Large intestine (tissue), 3 donors: ENCODE results near the gene PEG3. TPM values are rescaled to one million over a fixed set of nuclear protein-coding genes. Genes with fewer than 3 reads are reported as not detected.

Source experiments
- DNase-seq, 2 donors: peaks; one replicate each; pipeline versions ENCODE4 v3.0.0 to v3.0.0-alpha.2; 2013
- H3K27ac ChIP-seq: one replicate; pipeline ENCODE4 v1.5.1; 2013; ENCODE audit warnings: low read length
- H3K27me3 ChIP-seq: 2 replicates; pipeline ENCODE4 v1.6.1; 2013; ENCODE audit warnings: low read length; ENCODE audit not compliant: control insufficient read depth, insufficient read depth
- H3K36me3 ChIP-seq: 2 replicates; pipeline ENCODE4 v1.6.1; 2013; ENCODE audit warnings: low read length; ENCODE audit not compliant: control insufficient read depth, insufficient read depth
- H3K4me1 ChIP-seq: one replicate; pipeline ENCODE4 v1.6.1; 2013; ENCODE audit warnings: low read length; ENCODE audit not compliant: control insufficient read depth, insufficient read depth
- H3K4me3 ChIP-seq: one replicate; pipeline ENCODE4 v1.5.1; 2013; ENCODE audit warnings: low read length
- H3K9me3 ChIP-seq: one replicate; pipeline ENCODE4 v1.6.1; 2013; ENCODE audit warnings: mild to moderate bottlenecking, low read depth, low read length, moderate library complexity; ENCODE audit not compliant: control insufficient read depth
- WGBS: methylation state at CpG from one replicate; pipeline ENCODE4 v1.1.5; 2013; ENCODE audit warnings: low lambda C conversion rate; ENCODE audit not compliant: insufficient coverage; 5-methylcytosine and 5-hydroxymethylcytosine counted together
- polyA plus RNA-seq: library from polyadenylated mRNA; unstranded; fragments of 120-200 nt; gene quantifications from one replicate; pipeline ENCODE4 v1.2.1, GENCODE V29; 2013

Gene PEG3
- polyA plus RNA-seq, 1 donor = 24.4 TPM

DNA sequence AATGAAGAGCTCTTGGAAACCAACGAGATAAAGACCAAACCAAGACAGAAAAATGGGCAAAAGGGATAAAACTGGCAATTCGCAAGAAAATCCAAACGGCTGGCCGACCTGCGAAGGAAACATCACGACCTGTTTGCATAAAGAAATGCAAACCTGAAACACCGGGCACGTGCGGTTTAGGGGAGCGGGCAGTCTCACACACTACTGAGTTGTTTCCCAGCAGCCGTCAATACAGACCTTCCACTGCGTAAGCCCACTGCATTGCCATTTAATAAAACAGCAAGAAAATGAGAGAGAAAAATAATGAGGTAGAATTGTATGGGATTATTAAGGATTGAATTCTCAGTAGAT, 642 bp upstream of the PEG3 start:
- WGBS = no CpG with 5 or more reads among the region's 12 CpGs
- peaks cover 26% of the 10 kb centered on the region for H3K9me3 ChIP-seq
- no peak for DNase-seq
- H3K4me1 ChIP-seq = no peaks in the 10 kb centered on the region
- peak overlapping the region; percentile 62 for H3K4me3 ChIP-seq
- H3K27me3 ChIP-seq = peaks cover 12% of the 10 kb centered on the region
- no peaks in the 10 kb centered on the region for H3K36me3 ChIP-seq
- no peak overlapping the region for H3K27ac ChIP-seq

- Histone ChIP-seq H3K36me3 (no peaks in the 10 kb centered on the region), H3K27me3 (peaks cover 12% of the 10 kb centered on the region), H3K27ac (peak overlapping the region; percentile 94), H3K4me3 (peak overlapping the region; percentile 62), H3K4me1 (no peaks in the 10 kb centered on the region), H3K9me3 (peaks cover 26% of the 10 kb centered on the region)
- peak in 1 of 2 donors; percentile 97 for DNase-seq
- WGBS = no CpG with 5 or more reads among the region's 48 CpGs
Measured at GRCh38 chr19:56839652-56840450, 675 bp downstream of the PEG3 start.

GRCh38 chr19:56838909-56839651, 1.4 kb downstream of the PEG3 start:
- peak overlapping the region; percentile 94 for H3K27ac ChIP-seq
- no peaks in the 10 kb centered on the region for H3K36me3 ChIP-seq
- H3K27me3 ChIP-seq = peaks cover 12% of the 10 kb centered on the region
- no CpG with 5 or more reads among the region's 34 CpGs for WGBS
- peak overlapping the region; percentile 63 for H3K4me3 ChIP-seq
- peaks cover 26% of the 10 kb centered on the region for H3K9me3 ChIP-seq
- peak; percentile 98 to 99 for DNase-seq
- no peaks in the 10 kb centered on the region for H3K4me1 ChIP-seq

GRCh38 chr19:56838024-56838908, 2.3 kb downstream of the PEG3 start:
- no peaks in the 10 kb centered on the region for H3K36me3 ChIP-seq
- peak; percentile 81 to 91 for DNase-seq
- peaks cover 12% of the 10 kb centered on the region for H3K27me3 ChIP-seq
- no peaks in the 10 kb centered on the region for H3K4me1 ChIP-seq
- peak overlapping the region; percentile 63 for H3K4me3 ChIP-seq
- H3K27ac ChIP-seq = peak overlapping the region; percentile 94
- WGBS = no CpG with 5 or more reads among the region's 44 CpGs
- H3K9me3 ChIP-seq = peaks cover 26% of the 10 kb centered on the region

DNA sequence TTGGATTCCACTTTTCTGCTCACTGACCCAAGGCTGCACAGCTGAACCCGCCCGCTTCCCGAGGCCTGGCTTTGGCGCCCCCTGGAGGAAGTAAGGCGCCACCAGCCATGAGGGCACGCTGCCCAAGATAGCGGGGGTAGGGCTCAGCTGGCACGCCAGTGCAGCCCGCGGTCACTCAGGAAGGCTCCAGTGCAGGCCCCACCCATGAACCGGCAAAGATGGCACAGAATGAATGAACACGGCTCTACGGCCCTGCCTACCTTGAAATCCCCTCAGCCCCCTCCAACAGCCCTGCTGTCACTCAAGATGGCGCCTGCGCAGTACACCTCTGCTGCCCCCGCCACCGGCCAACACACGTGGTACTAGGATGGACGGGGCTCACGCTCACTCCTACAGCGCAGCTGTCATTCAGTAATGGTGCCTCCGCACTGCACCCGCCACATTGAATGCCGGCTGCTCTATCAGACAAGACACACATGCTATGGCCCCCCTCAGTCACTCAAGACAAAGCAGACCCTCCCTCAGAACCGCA, 3.0 kb downstream of the PEG3 start:
- peak overlapping the region; percentile 63 for H3K4me3 ChIP-seq
- peak overlapping the region; percentile 94 for H3K27ac ChIP-seq
- peak; percentile 70 to 91 for DNase-seq
- no CpG with 5 or more reads among the region's 25 CpGs for WGBS
- H3K36me3 ChIP-seq = no peaks in the 10 kb centered on the region
- peaks cover 26% of the 10 kb centered on the region for H3K9me3 ChIP-seq
- H3K27me3 ChIP-seq = peaks cover 10% of the 10 kb centered on the region
- H3K4me1 ChIP-seq = no peaks in the 10 kb centered on the region

DNA sequence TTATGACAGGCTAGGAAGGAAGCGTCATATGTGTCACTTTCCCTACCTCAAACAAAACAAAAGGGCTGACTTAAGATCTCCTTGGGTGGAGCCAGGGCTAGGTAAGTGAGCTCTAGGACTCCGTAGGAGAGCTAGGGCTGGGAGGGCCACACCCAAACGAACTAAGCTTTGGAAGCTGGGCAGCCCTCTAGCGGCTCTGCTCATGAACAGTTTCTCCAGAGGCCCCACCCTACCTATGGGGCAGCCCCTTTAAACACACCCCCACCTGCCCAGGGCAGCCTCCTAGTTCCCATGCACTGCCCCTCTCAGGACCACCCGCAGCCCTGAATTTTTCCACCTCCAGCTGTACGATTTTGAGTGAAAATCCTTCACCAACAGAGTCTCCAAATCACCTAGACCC, 3.5 kb downstream of the PEG3 start:
- Histone ChIP-seq H3K36me3 (no peaks in the 10 kb centered on the region), H3K4me3 (peak overlapping the region; percentile 63)

DNA sequence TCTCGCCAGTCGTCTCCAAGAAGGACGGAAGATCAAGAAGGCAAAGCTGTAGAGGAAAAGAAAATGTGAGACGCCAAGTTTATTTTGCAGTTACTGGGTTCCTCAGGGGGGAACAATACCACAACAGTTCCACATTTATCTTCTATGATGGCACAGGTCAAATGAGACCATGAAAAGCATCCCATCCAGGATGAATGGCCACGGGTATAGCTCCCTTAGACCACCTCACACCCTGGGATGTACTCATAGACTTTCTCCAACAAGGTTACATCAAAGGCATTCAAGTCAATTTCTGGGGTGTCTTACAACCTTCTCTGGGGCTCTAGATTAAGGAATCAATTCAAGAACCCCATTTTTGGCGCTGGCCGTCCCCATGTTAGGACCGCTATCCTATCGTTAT, 4.5 kb downstream of the PEG3 start:
- Histone ChIP-seq H3K27ac (no peak overlapping the region), H3K4me3 (no peak overlapping the region), H3K27me3 (peaks cover 5% of the 10 kb centered on the region), H3K4me1 (no peaks in the 10 kb centered on the region), H3K36me3 (no peaks in the 10 kb centered on the region), H3K9me3 (peaks cover 26% of the 10 kb centered on the region)
- DNase-seq = no peak
- WGBS = no CpG with 5 or more reads among the region's 9 CpGs

More for the DNA sequence above, 3.5 kb downstream of the PEG3 start:
- WGBS = no CpG with 5 or more reads among the region's 6 CpGs
- DNase-seq = peak; percentile 22 to 47
- Histone ChIP-seq H3K27me3 (peaks cover 7% of the 10 kb centered on the region), H3K4me1 (no peaks in the 10 kb centered on the region), H3K27ac (peak overlapping the region; percentile 94), H3K9me3 (peaks cover 26% of the 10 kb centered on the region)

GRCh38 chr19:56835401-56835800, 5.1 kb downstream of the PEG3 start:
- no peak overlapping the region for H3K27ac ChIP-seq

DNA sequence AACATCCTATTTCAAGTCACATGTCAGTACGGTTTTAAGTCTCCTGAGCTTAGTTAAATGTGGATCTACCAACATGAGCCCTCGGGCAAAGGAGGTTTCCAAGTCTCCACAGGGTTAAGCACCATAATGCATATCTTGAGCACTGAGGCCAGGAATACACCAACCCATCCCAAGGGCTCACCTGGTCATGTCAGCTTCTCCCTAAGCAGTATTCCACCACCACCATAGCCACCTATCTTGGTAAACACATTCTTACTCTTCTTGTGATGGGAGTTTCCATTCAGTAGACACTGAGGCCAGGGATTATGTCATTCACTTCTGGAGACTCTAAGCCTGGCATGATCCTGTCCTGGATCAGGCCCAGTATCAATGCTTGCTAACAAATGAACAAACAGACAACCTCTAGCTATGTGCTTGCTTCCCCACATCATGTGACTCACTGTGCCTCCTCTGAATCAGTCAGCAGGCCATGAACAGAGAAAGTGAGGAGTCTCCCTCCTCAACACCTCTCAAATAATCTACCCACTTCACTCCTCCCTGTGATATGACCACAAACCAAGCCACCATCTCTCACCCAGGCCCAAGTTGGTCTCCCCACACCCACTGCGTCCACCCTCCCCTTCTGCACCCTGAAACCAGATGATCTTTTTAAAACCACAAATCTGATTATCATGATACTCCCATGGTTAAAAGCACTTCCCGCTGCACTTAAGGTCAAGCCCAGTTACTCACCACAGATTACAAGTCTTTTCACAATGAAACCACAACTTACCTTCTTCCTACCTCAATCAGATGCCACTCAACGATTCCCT, 5.8 kb downstream of the PEG3 start:
- Histone ChIP-seq H3K27ac (no peak overlapping the region), H3K9me3 (peaks cover 20% of the 10 kb centered on the region), H3K4me3 (no peak overlapping the region), H3K4me1 (no peaks in the 10 kb centered on the region), H3K27me3 (no peaks in the 10 kb centered on the region), H3K36me3 (no peaks in the 10 kb centered on the region)
- no peak for DNase-seq
- WGBS = 86% methylated on average over 1 of the region's 5 CpGs

More at GRCh38 chr19:56835401-56835800, 5.1 kb downstream of the PEG3 start:
- Histone ChIP-seq H3K36me3 (no peaks in the 10 kb centered on the region), H3K4me1 (no peaks in the 10 kb centered on the region), H3K27me3 (peaks cover under 1% of the 10 kb centered on the region), H3K9me3 (peaks cover 26% of the 10 kb centered on the region), H3K4me3 (no peak overlapping the region)
- no peak for DNase-seq
